Measurements from ENCODE around the gene PALB2.

- TF ChIP-seq CTCF (IDR thresholded peaks at IDR 0.05) (no peak), POLR2A (IDR thresholded peaks at IDR 0.05) (no peak), POLR2AphosphoS5 (IDR thresholded peaks at IDR 0.05; ENCODE audit: insufficient read depth in 1 of 2, low read depth in 1 of 2) (no peak)
Measured at GRCh38 chr16:23573817-23574216, 67.3 kb downstream of the PALB2 start.

All from vagina (tissue), 2 donors.